ENCODE measurements around the gene ITGA7.

- TF ChIP-seq, protein P1, sequence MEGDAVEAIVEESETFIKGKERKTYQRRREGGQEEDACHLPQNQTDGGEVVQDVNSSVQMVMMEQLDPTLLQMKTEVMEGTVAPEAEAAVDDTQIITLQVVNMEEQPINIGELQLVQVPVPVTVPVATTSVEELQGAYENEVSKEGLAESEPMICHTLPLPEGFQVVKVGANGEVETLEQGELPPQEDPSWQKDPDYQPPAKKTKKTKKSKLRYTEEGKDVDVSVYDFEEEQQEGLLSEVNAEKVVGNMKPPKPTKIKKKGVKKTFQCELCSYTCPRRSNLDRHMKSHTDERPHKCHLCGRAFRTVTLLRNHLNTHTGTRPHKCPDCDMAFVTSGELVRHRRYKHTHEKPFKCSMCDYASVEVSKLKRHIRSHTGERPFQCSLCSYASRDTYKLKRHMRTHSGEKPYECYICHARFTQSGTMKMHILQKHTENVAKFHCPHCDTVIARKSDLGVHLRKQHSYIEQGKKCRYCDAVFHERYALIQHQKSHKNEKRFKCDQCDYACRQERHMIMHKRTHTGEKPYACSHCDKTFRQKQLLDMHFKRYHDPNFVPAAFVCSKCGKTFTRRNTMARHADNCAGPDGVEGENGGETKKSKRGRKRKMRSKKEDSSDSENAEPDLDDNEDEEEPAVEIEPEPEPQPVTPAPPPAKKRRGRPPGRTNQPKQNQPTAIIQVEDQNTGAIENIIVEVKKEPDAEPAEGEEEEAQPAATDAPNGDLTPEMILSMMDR (IDR thresholded peaks at IDR 0.05), result no peak
- TF ChIP-seq POLR2A (IDR thresholded peaks at IDR 0.05), result no peak
Observed at GRCh38 chr12:55647027-55647426, 60.7 kb downstream of the ITGA7 start.
